GM18507 (cell line): Measurements from ENCODE around the gene NEMF.
"Not testable (repeated sequence)": the region's sequence is repeated elsewhere in the genome, so short reads cannot be mapped to it uniquely, and the experiment has no call there.

ENCODE experiments used
- DNase-seq: peaks from one replicate; pipeline ENCODE4 v3.0.0; 2011; ENCODE audit warnings: low read depth; ENCODE audit not compliant: insufficient read length; ENCODE audit errors: extremely low spot score
- FAIRE-seq: peaks from 2 replicates; lab custom pipeline; 2011; peaks lifted over from hg19 to GRCh38; lab: Jason Lieb, UNC

The NEMF gene

GRCh38 chr14:49768301-49769121, 84.1 kb downstream of the NEMF start:
- FAIRE-seq (peak; percentile 26), DNase-seq (no peak)

- peak; percentile 84 for FAIRE-seq
These were observed 84.9 kb downstream of the NEMF start, which contains the start of gene KLHDC2 for GRCh38 chr14:49767571-49768300. KLHDC2 (plus strand) TSS chr14:49768153; CDS start chr14:49768469, 316 bp downstream.

GRCh38 chr14:49767270-49767570, 85.4 kb downstream of the NEMF start:
- DNase-seq (no peak), FAIRE-seq (no peak)

More at GRCh38 chr14:49767571-49768300, 84.9 kb downstream of the NEMF start, which contains the start of gene KLHDC2:
- peak; percentile 79 for DNase-seq

- DNase-seq: no peak
- no peak for FAIRE-seq
These were observed 85.7 kb downstream of the NEMF start for GRCh38 chr14:49766839-49767238.

GRCh38 chr14:49761839-49762551, 90.6 kb downstream of the NEMF start:
- FAIRE-seq (peak; percentile 5), DNase-seq (no peak)

- DNase-seq: no peak
- no peak for FAIRE-seq
These were observed 97.2 kb downstream of the NEMF start for GRCh38 chr14:49755378-49755777.

GRCh38 chr14:49754570-49755097, 98.0 kb downstream of the NEMF start:
- DNase-seq (no peak), FAIRE-seq (no peak)

- FAIRE-seq, DNase-seq: not testable (repeated sequence)
These were observed 106.1 kb downstream of the NEMF start for GRCh38 chr14:49746476-49746875.

- DNase-seq: no peak
These were observed 107.4 kb downstream of the NEMF start for GRCh38 chr14:49745191-49745590.

GRCh38 chr14:49735669-49736068, 116.9 kb downstream of the NEMF start:
- not testable (repeated sequence) for DNase-seq, FAIRE-seq

More at GRCh38 chr14:49745191-49745590, 107.4 kb downstream of the NEMF start:
- FAIRE-seq: no peak

GRCh38 chr14:49733836-49734235, 118.8 kb downstream of the NEMF start:
- DNase-seq: no peak
- FAIRE-seq: no peak

GRCh38 chr14:49732896-49733295, 119.7 kb downstream of the NEMF start:
- DNase-seq: no peak
- FAIRE-seq: no peak
